Fibroblast of lung (primary cell): ENCODE data around the gene GPC5. TPM values are rescaled to one million over a fixed set of nuclear protein-coding genes. Genes with fewer than 3 reads are reported as not detected.

Experiments
- DNase-seq, 2 donors: peaks; one replicate each; pipeline versions ENCODE4 v3.0.0 to v3.0.0-alpha.2; 2010; ENCODE audit warnings: low read depth in 2 of 2
- H2AFZ ChIP-seq: 2 replicates; pipeline ENCODE4 v1.5.1; 2012; ENCODE audit warnings: low read length, control low read depth, inconsistent platforms
- H3K27ac ChIP-seq: 2 replicates; pipeline ENCODE4 v1.5.1; 2011; ENCODE audit warnings: low read length, control low read depth; ENCODE audit not compliant: insufficient read depth
- H3K27me3 ChIP-seq: 2 replicates; pipeline ENCODE4 v1.5.1; 2011; ENCODE audit warnings: mild to moderate bottlenecking, low read length; ENCODE audit not compliant: control insufficient read depth, insufficient read depth
- H3K36me3 ChIP-seq: 2 replicates; pipeline ENCODE4 v1.5.1; 2011; ENCODE audit warnings: low read length; ENCODE audit not compliant: control insufficient read depth, insufficient read depth
- H3K4me1 ChIP-seq: 2 replicates; pipeline ENCODE4 v1.5.1; 2011; ENCODE audit warnings: low read length; ENCODE audit not compliant: control insufficient read depth, insufficient read depth; ENCODE audit errors: extremely low read depth
- H3K4me2 ChIP-seq: 2 replicates; pipeline ENCODE4 v1.5.1; 2011; ENCODE audit warnings: low read length, control low read depth; ENCODE audit not compliant: insufficient read depth; ENCODE audit errors: extremely low read depth
- H3K4me3 ChIP-seq, 4 experiments: fragments of 200-600 bp in 1 of 4; sonication (generic) in 1 of 4; replicated peaks in 1 of 4; 2 replicates each; pipeline ENCODE4 v1.5.1; 2011 to 2016; ENCODE audit warnings: low read length in 4 of 4, low read depth in 3 of 4, mild to moderate bottlenecking in 3 of 4, control low read depth in 2 of 4, inconsistent platforms in 1 of 4, mixed read lengths in 1 of 4; ENCODE audit not compliant: insufficient read depth in 1 of 4; ENCODE audit errors: control extremely low read depth in 1 of 4
- H3K79me2 ChIP-seq: 2 replicates; pipeline ENCODE4 v1.5.1; 2012; ENCODE audit warnings: mild to moderate bottlenecking, low read length, inconsistent platforms; ENCODE audit not compliant: control insufficient read depth, insufficient read depth
- H3K9ac ChIP-seq: 2 replicates; pipeline ENCODE4 v1.5.1; 2011; ENCODE audit warnings: mild to moderate bottlenecking, low read length, control low read depth; ENCODE audit not compliant: insufficient read depth
- H3K9me3 ChIP-seq: 2 replicates; pipeline ENCODE4 v1.5.1; 2012; ENCODE audit warnings: low read depth, low read length; ENCODE audit not compliant: control insufficient read depth, insufficient read depth
- H4K20me1 ChIP-seq: 2 replicates; pipeline ENCODE4 v1.5.1; 2011; ENCODE audit warnings: low read length; ENCODE audit not compliant: control insufficient read depth, insufficient read depth; ENCODE audit errors: extremely low read depth
- EZH2 ChIP-seq: IDR thresholded peaks from 2 replicates; pipeline ENCODE4 v1.5.1; 2012; ENCODE audit warnings: low read length, control low read depth, mild to moderate bottlenecking; ENCODE audit errors: missing control alignments
- polyA plus RNA-seq, 2 donors: library from polyadenylated mRNA; depleted of rRNA in 1 of 2; stranded (reverse) in 1 of 2; unstranded in 1 of 2; fragments of >200 nt; gene quantifications; 2 replicates each; pipeline ENCODE4 v1.2.1, GENCODE V29; 2011 to 2012; ENCODE audit warnings: missing spikeins in 1 of 2
- total RNA-seq: library from RNA; depleted of rRNA; stranded (reverse); fragments of >200 nt; gene quantifications from 2 replicates; pipeline ENCODE4 v1.2.1, GENCODE V29; 2014
- TF ChIP-seq, protein P1 (sequence below), 2 donors: IDR thresholded peaks in 1 of 2; conservative IDR thresholded peaks in 1 of 2; 1 replicate in 1 of 2; 2 replicates in 1 of 2; pipeline ENCODE4 v1.5.1; 2011 to 2012; ENCODE audit warnings: low read length in 2 of 2, control low read depth in 1 of 2, inconsistent platforms in 1 of 2, low read depth in 1 of 2, mild to moderate bottlenecking in 1 of 2

Gene GPC5
- total and polyA plus RNA-seq, 2 donors (not counting 1 experiment from before 2014, with no cell fraction given) = 0.17 TPM; not detected in 1

DNA sequence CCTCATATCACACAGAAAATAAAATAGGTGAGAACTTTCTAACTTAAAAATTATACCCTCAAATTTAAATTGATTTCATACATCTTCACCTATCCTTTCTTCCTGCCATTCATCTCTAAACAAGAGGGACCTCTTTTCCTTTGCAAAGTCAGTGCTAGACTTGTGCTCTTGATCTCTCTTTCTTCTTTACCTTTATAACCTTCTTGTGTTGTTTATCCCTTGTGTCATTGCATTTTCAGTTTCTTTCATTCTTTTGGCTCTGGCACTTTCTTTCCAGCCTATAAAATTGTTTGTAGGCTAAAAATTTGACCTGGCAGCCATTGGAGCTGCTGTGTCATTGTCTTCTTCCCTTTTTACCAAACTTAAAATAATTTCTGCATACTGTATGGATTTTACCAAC, 190.1 kb downstream of the GPC5 start:
- Histone ChIP-seq H3K79me2 (no peaks in the 10 kb centered on the region), H3K4me2 (no peak overlapping the region)
- TF ChIP-seq EZH2 = no peak
- TF ChIP-seq, protein P1, sequence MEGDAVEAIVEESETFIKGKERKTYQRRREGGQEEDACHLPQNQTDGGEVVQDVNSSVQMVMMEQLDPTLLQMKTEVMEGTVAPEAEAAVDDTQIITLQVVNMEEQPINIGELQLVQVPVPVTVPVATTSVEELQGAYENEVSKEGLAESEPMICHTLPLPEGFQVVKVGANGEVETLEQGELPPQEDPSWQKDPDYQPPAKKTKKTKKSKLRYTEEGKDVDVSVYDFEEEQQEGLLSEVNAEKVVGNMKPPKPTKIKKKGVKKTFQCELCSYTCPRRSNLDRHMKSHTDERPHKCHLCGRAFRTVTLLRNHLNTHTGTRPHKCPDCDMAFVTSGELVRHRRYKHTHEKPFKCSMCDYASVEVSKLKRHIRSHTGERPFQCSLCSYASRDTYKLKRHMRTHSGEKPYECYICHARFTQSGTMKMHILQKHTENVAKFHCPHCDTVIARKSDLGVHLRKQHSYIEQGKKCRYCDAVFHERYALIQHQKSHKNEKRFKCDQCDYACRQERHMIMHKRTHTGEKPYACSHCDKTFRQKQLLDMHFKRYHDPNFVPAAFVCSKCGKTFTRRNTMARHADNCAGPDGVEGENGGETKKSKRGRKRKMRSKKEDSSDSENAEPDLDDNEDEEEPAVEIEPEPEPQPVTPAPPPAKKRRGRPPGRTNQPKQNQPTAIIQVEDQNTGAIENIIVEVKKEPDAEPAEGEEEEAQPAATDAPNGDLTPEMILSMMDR (conservative IDR thresholded peaks at IDR 0.05 in 1 of 2, IDR thresholded peaks at IDR 0.05 in 1 of 2; ENCODE audit: low read depth in 1 of 2, low read length in 2 of 2) = no peak

DNA sequence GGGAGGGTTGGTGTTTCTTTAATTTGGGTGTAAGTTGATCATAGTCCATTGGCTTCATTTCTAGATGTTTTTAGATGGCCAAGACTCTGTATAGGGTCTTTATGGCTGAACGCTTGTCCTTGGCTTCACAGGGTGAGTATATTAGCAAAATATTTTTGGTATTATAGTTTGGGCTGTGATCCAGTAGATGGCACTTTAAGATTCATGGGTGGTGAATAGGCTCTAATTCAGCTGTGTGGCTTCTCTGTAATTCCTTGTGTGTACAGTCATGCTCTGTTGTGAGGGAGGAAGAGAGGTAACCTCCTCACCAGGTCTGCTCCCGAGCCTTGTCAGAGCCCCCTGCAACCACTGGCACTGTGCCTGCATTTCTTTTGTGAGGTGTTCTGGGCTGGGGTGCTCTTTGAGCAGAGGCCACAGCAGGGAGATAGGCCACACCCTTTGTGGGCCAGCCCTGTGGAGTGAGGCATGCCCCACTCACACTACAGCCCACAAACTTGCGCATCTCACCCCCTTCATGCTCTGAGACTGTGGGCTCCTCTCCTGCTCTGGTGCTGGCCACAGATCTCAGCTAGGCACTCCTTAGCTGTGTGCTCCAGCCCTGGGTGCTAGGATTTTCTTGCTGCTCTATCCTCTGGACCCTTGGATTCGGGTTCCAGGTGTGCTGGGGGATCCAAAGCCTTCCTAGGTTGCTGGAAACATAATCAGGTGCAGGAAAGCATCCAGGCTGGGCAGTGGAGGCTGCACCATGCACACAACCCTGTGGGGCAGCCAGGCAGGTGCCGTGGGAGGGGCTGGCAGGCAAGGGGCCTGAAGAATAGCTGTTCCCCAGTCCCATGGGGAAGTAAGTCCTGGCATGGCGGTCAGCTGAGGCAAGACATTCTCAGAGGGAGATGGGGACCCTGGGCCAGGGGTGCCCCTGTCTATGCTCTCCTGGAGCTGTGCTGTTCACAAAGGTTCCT, 193.9 kb downstream of the GPC5 start:
- H3K36me3 ChIP-seq = no peaks in the 10 kb centered on the region
- H3K4me1 ChIP-seq = no peaks in the 10 kb centered on the region
- no peak for TF ChIP-seq EZH2
- no peaks in the 10 kb centered on the region for H3K9me3 ChIP-seq
- H3K27me3 ChIP-seq = no peaks in the 10 kb centered on the region
- H3K27ac ChIP-seq = no peak overlapping the region
- H3K9ac ChIP-seq = no peak overlapping the region
- H3K79me2 ChIP-seq = no peaks in the 10 kb centered on the region
- peak; percentile 20 to 39 for DNase-seq
- no peak overlapping the region for H3K4me3 ChIP-seq
- H4K20me1 ChIP-seq = no peaks in the 10 kb centered on the region
- no peak overlapping the region for H3K4me2 ChIP-seq
- H2AFZ ChIP-seq = no peak overlapping the region

More for the DNA sequence above, 190.1 kb downstream of the GPC5 start:
- no peaks in the 10 kb centered on the region for H3K4me1 ChIP-seq
- no peaks in the 10 kb centered on the region for H3K27me3 ChIP-seq
- H3K27ac ChIP-seq = no peak overlapping the region
- DNase-seq = no peak
- no peak overlapping the region for H3K9ac ChIP-seq
- no peaks in the 10 kb centered on the region for H4K20me1 ChIP-seq
- no peaks in the 10 kb centered on the region for H3K36me3 ChIP-seq
- H3K4me3 ChIP-seq = no peak overlapping the region
- H2AFZ ChIP-seq = no peak overlapping the region
- H3K9me3 ChIP-seq = no peaks in the 10 kb centered on the region

DNA sequence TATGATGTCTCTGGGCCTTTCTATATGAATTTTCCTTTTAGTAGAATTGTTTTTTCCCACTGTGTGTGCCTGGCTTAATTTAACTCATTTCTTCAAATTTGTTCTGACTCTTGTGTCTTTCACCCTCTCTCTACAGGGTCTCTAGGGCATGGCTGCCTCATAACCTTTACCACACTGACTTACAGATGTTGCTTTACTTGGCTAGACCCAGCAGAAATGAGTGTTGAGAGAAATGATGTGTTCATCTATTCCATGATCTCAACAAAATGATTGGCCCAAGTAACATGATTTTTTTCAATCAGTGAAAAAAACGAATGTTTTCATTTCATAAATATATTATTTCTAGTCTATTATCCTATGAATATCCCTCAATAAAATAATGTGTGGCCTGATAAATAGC, 195.0 kb downstream of the GPC5 start:
- H3K9ac ChIP-seq = no peak overlapping the region
- H3K27ac ChIP-seq = no peak overlapping the region
- no peaks in the 10 kb centered on the region for H4K20me1 ChIP-seq
- H2AFZ ChIP-seq = no peak overlapping the region
- H3K4me3 ChIP-seq = no peak overlapping the region
- H3K9me3 ChIP-seq = no peaks in the 10 kb centered on the region
- no peak for DNase-seq
- H3K27me3 ChIP-seq = no peaks in the 10 kb centered on the region
- TF ChIP-seq EZH2 = no peak
- TF ChIP-seq, protein P1 (conservative IDR thresholded peaks at IDR 0.05 in 1 of 2, IDR thresholded peaks at IDR 0.05 in 1 of 2; ENCODE audit: low read depth in 1 of 2, low read length in 2 of 2) = no peak
- no peaks in the 10 kb centered on the region for H3K4me1 ChIP-seq
- H3K4me2 ChIP-seq = no peak overlapping the region
- H3K36me3 ChIP-seq = no peaks in the 10 kb centered on the region
- no peaks in the 10 kb centered on the region for H3K79me2 ChIP-seq
